Brain microvascular endothelial cell (primary cell): ENCODE results near the gene FOXJ3.
"Not testable (repeated sequence)": the region's sequence is repeated elsewhere in the genome, so short reads cannot be mapped to it uniquely, and the experiment has no call there.

Experiments used
- DNase-seq: peaks from one replicate; pipeline ENCODE4 v3.0.0-alpha.2; 2020
- H3K27ac ChIP-seq: fragments of 250-450 bp; sonication (Bioruptor Pico); 2 replicates; pipeline ENCODE4 v1.5.1; 2020; ENCODE audit warnings: mild to moderate bottlenecking, moderate library complexity
- H3K27me3 ChIP-seq: fragments of 250-450 bp; sonication (Bioruptor Pico); replicated peaks from 2 replicates; pipeline ENCODE4 v1.5.1; 2020; ENCODE audit warnings: mild to moderate bottlenecking
- H3K36me3 ChIP-seq: fragments of 250-450 bp; sonication (Bioruptor Pico); replicated peaks from 2 replicates; pipeline ENCODE4 v1.5.1; 2020; ENCODE audit warnings: mild to moderate bottlenecking
- H3K4me3 ChIP-seq: 2 replicates; pipeline ENCODE4 v1.5.1; 2011; ENCODE audit warnings: low read depth, mild to moderate bottlenecking, control low read depth, low read length, moderate library complexity
- in situ Hi-C: cut with HindIII; loops from 2 replicates; pipeline ENCODE4 v1.10.0; 2017; ENCODE audit warnings: low sequenced_read_pairs, low pct_ligation_motif_present
- TF ChIP-seq, protein P1 (sequence below): IDR thresholded peaks from 2 replicates; pipeline ENCODE4 v1.5.1; 2011; ENCODE audit warnings: low read depth, mild to moderate bottlenecking, moderate library complexity, low read length, control low read depth, inconsistent platforms; ENCODE audit errors: missing control alignments

Gene FOXJ3

DNA sequence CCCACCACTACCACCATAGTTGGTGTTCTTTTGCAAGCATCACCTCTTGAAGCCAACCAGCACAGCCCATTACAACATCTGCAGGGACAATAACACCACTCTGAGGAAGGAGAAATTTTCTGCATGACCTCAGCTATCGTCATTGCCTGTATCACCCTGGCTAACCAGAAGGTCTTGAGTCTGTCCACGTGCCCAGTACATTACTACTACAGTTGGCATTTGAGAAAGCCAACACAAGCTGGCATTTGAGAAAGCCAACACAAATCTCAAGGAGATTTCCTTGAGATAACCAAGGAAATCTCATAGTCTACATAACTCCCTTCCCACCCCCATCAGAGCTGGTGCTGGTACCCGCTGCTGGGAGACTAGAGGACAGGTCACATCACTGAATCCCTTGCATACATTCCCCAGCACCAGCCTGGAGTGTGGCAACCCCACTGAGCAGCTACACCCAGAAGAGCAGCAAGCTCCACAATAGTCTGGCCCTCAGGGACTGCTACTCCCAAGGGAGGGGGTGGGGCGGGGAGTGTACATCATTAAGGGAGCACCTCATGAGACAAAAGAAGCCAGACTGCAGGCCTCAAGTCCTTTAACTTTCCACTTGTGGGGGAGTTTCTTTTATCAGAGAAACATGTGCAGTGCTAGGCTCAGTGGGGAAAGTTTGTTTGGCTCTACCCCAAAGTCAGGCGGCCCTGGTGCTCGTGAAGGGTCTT, 124.5 kb downstream of the FOXJ3 start:
- in situ Hi-C loops, result no loop called here
- no peak for DNase-seq
- H3K36me3 ChIP-seq, result no peaks in the 10 kb centered on the region
- TF ChIP-seq, protein P1, sequence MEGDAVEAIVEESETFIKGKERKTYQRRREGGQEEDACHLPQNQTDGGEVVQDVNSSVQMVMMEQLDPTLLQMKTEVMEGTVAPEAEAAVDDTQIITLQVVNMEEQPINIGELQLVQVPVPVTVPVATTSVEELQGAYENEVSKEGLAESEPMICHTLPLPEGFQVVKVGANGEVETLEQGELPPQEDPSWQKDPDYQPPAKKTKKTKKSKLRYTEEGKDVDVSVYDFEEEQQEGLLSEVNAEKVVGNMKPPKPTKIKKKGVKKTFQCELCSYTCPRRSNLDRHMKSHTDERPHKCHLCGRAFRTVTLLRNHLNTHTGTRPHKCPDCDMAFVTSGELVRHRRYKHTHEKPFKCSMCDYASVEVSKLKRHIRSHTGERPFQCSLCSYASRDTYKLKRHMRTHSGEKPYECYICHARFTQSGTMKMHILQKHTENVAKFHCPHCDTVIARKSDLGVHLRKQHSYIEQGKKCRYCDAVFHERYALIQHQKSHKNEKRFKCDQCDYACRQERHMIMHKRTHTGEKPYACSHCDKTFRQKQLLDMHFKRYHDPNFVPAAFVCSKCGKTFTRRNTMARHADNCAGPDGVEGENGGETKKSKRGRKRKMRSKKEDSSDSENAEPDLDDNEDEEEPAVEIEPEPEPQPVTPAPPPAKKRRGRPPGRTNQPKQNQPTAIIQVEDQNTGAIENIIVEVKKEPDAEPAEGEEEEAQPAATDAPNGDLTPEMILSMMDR, result no peak
- H3K4me3 ChIP-seq, result no peak overlapping the region
- no peak overlapping the region for H3K27ac ChIP-seq
- H3K27me3 ChIP-seq, result no peaks in the 10 kb centered on the region

DNA sequence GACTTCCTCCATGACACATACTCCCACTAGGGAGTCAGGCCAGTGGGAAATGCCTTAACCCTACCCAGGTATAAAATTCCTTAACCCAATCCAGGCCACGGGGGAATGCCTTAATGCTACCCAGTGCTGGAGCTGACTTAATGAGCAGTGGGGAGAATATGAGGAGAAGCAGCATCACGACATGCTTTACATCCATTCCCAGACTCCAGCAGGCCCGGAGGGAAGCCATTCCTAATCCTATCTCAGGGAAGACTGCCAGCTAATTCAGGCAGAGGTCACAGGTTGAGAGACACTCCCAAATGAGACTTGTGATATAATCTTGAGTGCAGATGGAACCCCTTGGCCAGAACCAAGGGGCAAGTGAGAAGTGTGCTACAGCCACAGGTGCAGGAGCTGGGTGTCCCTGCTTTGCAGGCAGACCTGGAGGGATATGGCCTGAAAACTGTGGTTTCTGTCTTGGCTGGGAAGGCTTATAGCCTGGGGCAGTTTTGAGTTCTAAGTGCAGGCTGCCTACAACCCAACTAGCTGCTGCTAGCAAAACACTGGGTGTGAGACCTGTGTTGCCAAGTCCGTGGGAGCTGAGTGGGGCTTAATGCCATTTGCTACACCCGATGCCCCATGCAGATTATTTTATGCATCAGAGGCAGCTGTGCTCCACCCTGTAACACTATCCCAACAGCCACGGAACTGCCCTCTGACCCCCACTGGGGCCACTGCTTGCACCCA, 125.3 kb downstream of the FOXJ3 start:
- TF ChIP-seq, protein P1, result no peak
- H3K27ac ChIP-seq, result no peak overlapping the region

DNA sequence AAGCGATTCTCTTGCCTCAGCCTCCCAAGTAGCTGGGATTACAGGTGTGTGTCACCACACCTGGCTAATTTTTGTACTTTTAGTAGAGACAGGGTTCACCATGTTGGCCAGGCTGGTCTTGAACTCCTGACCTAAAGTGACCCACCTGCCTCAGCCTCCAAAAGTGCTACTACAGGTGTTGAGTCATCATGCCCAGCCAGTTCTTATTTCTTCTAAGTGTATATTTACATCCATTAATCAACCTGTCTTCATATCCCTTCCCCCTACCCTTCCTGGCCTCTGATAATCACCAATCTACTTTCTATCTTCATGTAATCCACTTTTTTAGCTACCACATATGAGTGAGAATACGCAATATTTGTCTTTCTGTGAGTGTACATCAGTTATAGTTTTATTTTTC, 128.1 kb downstream of the FOXJ3 start:
- H3K4me3 ChIP-seq, in situ Hi-C loops, H3K36me3 ChIP-seq, H3K27me3 ChIP-seq, DNase-seq, H3K27ac ChIP-seq: not testable (repeated sequence)

More for the DNA sequence above, 125.3 kb downstream of the FOXJ3 start:
- Histone ChIP-seq H3K27me3 (no peaks in the 10 kb centered on the region), H3K4me3 (no peak overlapping the region), H3K36me3 (no peaks in the 10 kb centered on the region)
- DNase-seq, result no peak
- in situ Hi-C loops, result no loop called here

DNA sequence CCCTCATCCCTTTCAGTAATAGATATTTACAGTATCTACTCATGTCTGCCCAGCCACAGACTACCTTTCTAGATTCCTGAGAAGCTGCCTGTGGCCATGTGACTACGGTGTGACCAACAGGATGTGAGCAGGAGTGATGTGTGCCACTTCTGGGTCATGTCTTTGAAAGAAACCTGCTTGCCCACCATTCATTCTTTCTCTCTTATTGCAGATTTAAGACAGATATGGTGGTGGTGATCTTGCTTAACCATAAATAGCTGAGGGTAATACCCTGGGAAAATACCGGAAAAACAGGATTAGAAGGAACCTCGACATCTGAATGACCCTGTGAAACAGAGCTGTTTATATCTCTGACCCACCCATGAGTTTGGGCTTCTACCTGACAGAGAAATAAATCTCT, 128.9 kb downstream of the FOXJ3 start:
- no peak overlapping the region for H3K4me3 ChIP-seq
- H3K27me3 ChIP-seq, result no peaks in the 10 kb centered on the region
- no peak overlapping the region for H3K27ac ChIP-seq
- TF ChIP-seq, protein P1, result no peak
- no peak for DNase-seq
- in situ Hi-C loops, result no loop called here
- H3K36me3 ChIP-seq, result no peaks in the 10 kb centered on the region

DNA sequence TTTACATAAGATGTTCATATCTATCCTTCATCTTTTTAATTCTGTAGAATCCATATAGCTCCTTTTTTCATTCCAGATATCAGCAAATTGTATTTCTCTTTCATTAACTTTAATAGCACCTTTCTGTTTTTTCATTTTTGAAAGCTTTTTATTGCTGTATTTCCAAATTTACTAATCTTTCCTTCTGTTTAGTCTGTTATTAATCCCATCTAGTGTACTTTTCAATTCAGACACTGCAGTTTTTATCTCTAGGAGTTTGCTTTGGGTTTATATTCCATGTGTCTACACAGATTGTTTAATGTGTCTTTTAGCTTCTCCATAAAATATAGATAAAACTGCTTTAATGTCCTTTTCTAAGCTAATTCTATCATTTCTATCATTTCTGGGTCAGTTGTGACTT, 133.0 kb downstream of the FOXJ3 start:
- no peak overlapping the region for H3K27ac ChIP-seq
- TF ChIP-seq, protein P1, result no peak
- H3K27me3 ChIP-seq, result no peaks in the 10 kb centered on the region
- no peak overlapping the region for H3K4me3 ChIP-seq
- in situ Hi-C loops, result no loop called here
- H3K36me3 ChIP-seq, result no peaks in the 10 kb centered on the region
- DNase-seq, result no peak

DNA sequence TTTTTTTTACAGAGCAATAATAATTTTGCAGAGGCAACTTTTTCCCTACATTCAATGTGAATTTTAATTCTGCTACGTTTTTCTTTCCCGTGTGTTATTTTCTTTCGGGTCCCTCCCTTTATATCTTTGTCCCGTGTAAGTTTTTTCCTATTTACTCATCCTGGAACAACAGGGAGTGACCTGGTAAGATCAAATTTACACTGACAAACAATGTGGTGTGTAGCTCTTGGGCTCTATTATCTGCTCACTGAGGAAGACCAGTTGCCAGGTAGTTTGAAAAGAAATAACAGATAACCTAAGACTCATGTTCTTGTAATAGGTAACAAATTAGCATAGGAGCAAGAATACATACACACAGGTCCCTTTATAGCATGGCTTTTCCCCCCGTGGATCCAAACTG, 136.8 kb downstream of the FOXJ3 start:
- no peak overlapping the region for H3K27ac ChIP-seq
- H3K27me3 ChIP-seq, result no peaks in the 10 kb centered on the region
- in situ Hi-C loops, result no loop called here
- no peaks in the 10 kb centered on the region for H3K36me3 ChIP-seq
- no peak overlapping the region for H3K4me3 ChIP-seq
- DNase-seq, result no peak
- TF ChIP-seq, protein P1, result no peak
